Coronary artery (tissue), 2 donors: ENCODE results near the gene CBLIF.

Experiments used
- DNase-seq: peaks from one replicate; pipeline ENCODE4 v3.0.0-alpha.2; 2017; ENCODE audit warnings: low spot score
- H3K27ac ChIP-seq, 2 donors: fragments of 200-600 bp; sonication (generic); one replicate each; pipeline ENCODE4 v1.5.1; 2016 to 2019
- H3K4me3 ChIP-seq: fragments of 200-600 bp; sonication (generic); 2 replicates; pipeline ENCODE4 v1.5.1; 2016; ENCODE audit warnings: mild to moderate bottlenecking, moderate library complexity
- CTCF ChIP-seq: fragments of 200-600 bp; sonication (generic); IDR thresholded peaks from one replicate; pipeline ENCODE4 v1.5.1; 2019; ENCODE audit warnings: antibody characterized with exemption

Gene CBLIF

GRCh38 chr11:59877325-59877724 lies 32.0 kb upstream of the CBLIF start:
- no peak for DNase-seq
- Histone ChIP-seq H3K27ac (no peak overlapping the region), H3K4me3 (no peak overlapping the region)
- no peak for TF ChIP-seq CTCF

- Histone ChIP-seq H3K27ac (no peak overlapping the region), H3K4me3 (no peak overlapping the region)
- no peak for TF ChIP-seq CTCF
- DNase-seq: no peak
Observed at GRCh38 chr11:59875856-59876519, 30.7 kb upstream of the CBLIF start.

- DNase-seq: no peak
- TF ChIP-seq CTCF: no peak
Observed at GRCh38 chr11:59872076-59872475, 26.8 kb upstream of the CBLIF start.

GRCh38 chr11:59867946-59868345 lies 22.6 kb upstream of the CBLIF start:
- no peak overlapping the region for H3K27ac ChIP-seq
- no peak for TF ChIP-seq CTCF
- no peak overlapping the region for H3K4me3 ChIP-seq
- DNase-seq: no peak

More at GRCh38 chr11:59872076-59872475, 26.8 kb upstream of the CBLIF start:
- no peak overlapping the region for H3K27ac ChIP-seq
- no peak overlapping the region for H3K4me3 ChIP-seq

- DNase-seq: no peak
- Histone ChIP-seq H3K27ac (no peak overlapping the region), H3K4me3 (no peak overlapping the region)
- no peak for TF ChIP-seq CTCF
Observed at GRCh38 chr11:59866836-59867235, 21.5 kb upstream of the CBLIF start.

- Histone ChIP-seq H3K27ac (no peak within 1 kb of the TSS), H3K4me3 (no peak within 1 kb of the TSS)
- no peak for TF ChIP-seq CTCF
- DNase-seq: no peak
Observed at GRCh38 chr11:59866397-59866796, 21.1 kb upstream of the CBLIF start, which contains the start of gene TCN1. TCN1 (minus strand) TSS chr11:59866487; CDS start chr11:59866470, 17 bp downstream.

- Histone ChIP-seq H3K4me3 (no peak overlapping the region), H3K27ac (no peak overlapping the region)
- TF ChIP-seq CTCF: no peak
- DNase-seq: no peak
Observed at GRCh38 chr11:59865031-59865430, 19.7 kb upstream of the CBLIF start.
